ENCODE measurements around the gene HES3.

HES3 gene

GRCh38 chr1:6265151-6265550, 21.2 kb downstream of the HES3 start:
- no peak overlapping the region for H3K4me3 Mint-ChIP-seq
- no peaks in the 10 kb centered on the region for H3K9me3 Mint-ChIP-seq
- H3K36me3 Mint-ChIP-seq (ENCODE audit: insufficient read depth), result no peaks in the 10 kb centered on the region
- ATAC-seq (replicated peaks; ENCODE audit: extremely low read depth, poor library complexity, severe bottlenecking) (no peak), DNase-seq (ENCODE audit: low spot score in 2 of 2) (no peak)
- H3K4me1 Mint-ChIP-seq, result no peaks in the 10 kb centered on the region
- no peak overlapping the region for H3K27ac Mint-ChIP-seq (ENCODE audit: low read depth)
- H3K27me3 Mint-ChIP-seq, result peaks cover 11% of the 10 kb centered on the region

GRCh38 chr1:6266641-6267040, 22.7 kb downstream of the HES3 start:
- no peak overlapping the region for H3K4me3 Mint-ChIP-seq
- H3K27me3 Mint-ChIP-seq, result peaks cover 8% of the 10 kb centered on the region
- H3K27ac Mint-ChIP-seq (ENCODE audit: low read depth), result no peak overlapping the region
- H3K4me1 Mint-ChIP-seq, result no peaks in the 10 kb centered on the region
- ATAC-seq (replicated peaks; ENCODE audit: extremely low read depth, poor library complexity, severe bottlenecking), result no peak
- DNase-seq (ENCODE audit: low spot score in 2 of 2), result no peak
- no peaks in the 10 kb centered on the region for H3K36me3 Mint-ChIP-seq (ENCODE audit: insufficient read depth)
- H3K9me3 Mint-ChIP-seq, result no peaks in the 10 kb centered on the region

- H3K9me3 Mint-ChIP-seq, result no peaks in the 10 kb centered on the region
- no peak overlapping the region for H3K4me3 Mint-ChIP-seq
- H3K27ac Mint-ChIP-seq (ENCODE audit: low read depth), result no peak overlapping the region
- ATAC-seq (replicated peaks; ENCODE audit: extremely low read depth, poor library complexity, severe bottlenecking) (no peak), DNase-seq (ENCODE audit: low spot score in 2 of 2) (no peak)
- no peaks in the 10 kb centered on the region for H3K4me1 Mint-ChIP-seq
- H3K36me3 Mint-ChIP-seq (ENCODE audit: insufficient read depth), result no peaks in the 10 kb centered on the region
- H3K27me3 Mint-ChIP-seq, result no peaks in the 10 kb centered on the region
Measured at GRCh38 chr1:6267686-6268322, 23.8 kb downstream of the HES3 start.

- H3K4me1 Mint-ChIP-seq, result no peaks in the 10 kb centered on the region
- H3K36me3 Mint-ChIP-seq (ENCODE audit: insufficient read depth), result no peaks in the 10 kb centered on the region
- no peak for ATAC-seq (replicated peaks; ENCODE audit: extremely low read depth, poor library complexity, severe bottlenecking)
- H3K4me3 Mint-ChIP-seq, result no peak overlapping the region
- DNase-seq (ENCODE audit: low spot score in 2 of 2), result no peak
- no peaks in the 10 kb centered on the region for H3K27me3 Mint-ChIP-seq
- H3K9me3 Mint-ChIP-seq, result no peaks in the 10 kb centered on the region
- no peak overlapping the region for H3K27ac Mint-ChIP-seq (ENCODE audit: low read depth)
Measured at GRCh38 chr1:6268415-6268814, 24.4 kb downstream of the HES3 start.

GRCh38 chr1:6269296-6269695, 25.3 kb downstream of the HES3 start:
- Mint-ChIP-seq H3K36me3 (ENCODE audit: insufficient read depth) (no peaks in the 10 kb centered on the region), H3K9me3 (no peaks in the 10 kb centered on the region), H3K27ac (ENCODE audit: low read depth) (no peak overlapping the region), H3K4me1 (no peaks in the 10 kb centered on the region), H3K27me3 (no peaks in the 10 kb centered on the region), H3K4me3 (no peak overlapping the region)
- ATAC-seq (replicated peaks; ENCODE audit: extremely low read depth, poor library complexity, severe bottlenecking) (no peak), DNase-seq (ENCODE audit: low spot score in 2 of 2) (no peak)

GRCh38 chr1:6269720-6270400, 25.9 kb downstream of the HES3 start:
- ATAC-seq (replicated peaks; ENCODE audit: extremely low read depth, poor library complexity, severe bottlenecking), result no peak
- no peaks in the 10 kb centered on the region for H3K27me3 Mint-ChIP-seq

GRCh38 chr1:6270401-6270800, 26.4 kb downstream of the HES3 start:
- no peaks in the 10 kb centered on the region for H3K4me1 Mint-ChIP-seq
- no peak for DNase-seq (ENCODE audit: low spot score in 2 of 2)
- no peaks in the 10 kb centered on the region for H3K27me3 Mint-ChIP-seq
- no peak for ATAC-seq (replicated peaks; ENCODE audit: extremely low read depth, poor library complexity, severe bottlenecking)
- no peaks in the 10 kb centered on the region for H3K36me3 Mint-ChIP-seq (ENCODE audit: insufficient read depth)
- no peak overlapping the region for H3K4me3 Mint-ChIP-seq
- H3K27ac Mint-ChIP-seq (ENCODE audit: low read depth), result no peak overlapping the region
- no peaks in the 10 kb centered on the region for H3K9me3 Mint-ChIP-seq

More at GRCh38 chr1:6269720-6270400, 25.9 kb downstream of the HES3 start:
- DNase-seq (ENCODE audit: low spot score in 2 of 2), result no peak
- Mint-ChIP-seq H3K9me3 (no peaks in the 10 kb centered on the region), H3K27ac (ENCODE audit: low read depth) (no peak overlapping the region), H3K4me1 (no peaks in the 10 kb centered on the region), H3K36me3 (ENCODE audit: insufficient read depth) (no peaks in the 10 kb centered on the region), H3K4me3 (no peak overlapping the region)

- H3K4me3 Mint-ChIP-seq, result no peak overlapping the region
Measured at GRCh38 chr1:6271006-6271405, 27.0 kb downstream of the HES3 start.

GRCh38 chr1:6271554-6271953, 27.6 kb downstream of the HES3 start:
- ATAC-seq (replicated peaks; ENCODE audit: extremely low read depth, poor library complexity, severe bottlenecking), result no peak
- Mint-ChIP-seq H3K9me3 (no peaks in the 10 kb centered on the region), H3K4me1 (no peaks in the 10 kb centered on the region), H3K27ac (ENCODE audit: low read depth) (no peak overlapping the region), H3K27me3 (no peaks in the 10 kb centered on the region), H3K36me3 (ENCODE audit: insufficient read depth) (no peaks in the 10 kb centered on the region), H3K4me3 (no peak overlapping the region)
- DNase-seq (ENCODE audit: low spot score in 2 of 2), result no peak

More at GRCh38 chr1:6271006-6271405, 27.0 kb downstream of the HES3 start:
- ATAC-seq (replicated peaks; ENCODE audit: extremely low read depth, poor library complexity, severe bottlenecking) (no peak), DNase-seq (ENCODE audit: low spot score in 2 of 2) (no peak)
- H3K36me3 Mint-ChIP-seq (ENCODE audit: insufficient read depth), result no peaks in the 10 kb centered on the region
- no peaks in the 10 kb centered on the region for H3K9me3 Mint-ChIP-seq
- H3K27me3 Mint-ChIP-seq, result no peaks in the 10 kb centered on the region
- no peaks in the 10 kb centered on the region for H3K4me1 Mint-ChIP-seq
- no peak overlapping the region for H3K27ac Mint-ChIP-seq (ENCODE audit: low read depth)

GRCh38 chr1:6272452-6272851, 28.5 kb downstream of the HES3 start:
- DNase-seq (ENCODE audit: low spot score in 2 of 2), result no peak
- Mint-ChIP-seq H3K9me3 (no peaks in the 10 kb centered on the region), H3K27me3 (no peaks in the 10 kb centered on the region), H3K36me3 (ENCODE audit: insufficient read depth) (peaks cover 2% of the 10 kb centered on the region), H3K4me1 (no peaks in the 10 kb centered on the region), H3K4me3 (no peak overlapping the region), H3K27ac (ENCODE audit: low read depth) (no peak overlapping the region)
- ATAC-seq (replicated peaks; ENCODE audit: extremely low read depth, poor library complexity, severe bottlenecking), result no peak

- Mint-ChIP-seq H3K27ac (ENCODE audit: low read depth) (no peak overlapping the region), H3K9me3 (no peaks in the 10 kb centered on the region), H3K27me3 (no peaks in the 10 kb centered on the region), H3K36me3 (ENCODE audit: insufficient read depth) (peaks cover 2% of the 10 kb centered on the region), H3K4me1 (no peaks in the 10 kb centered on the region), H3K4me3 (no peak overlapping the region)
- no peak for DNase-seq (ENCODE audit: low spot score in 2 of 2)
- ATAC-seq (replicated peaks; ENCODE audit: extremely low read depth, poor library complexity, severe bottlenecking), result no peak
Measured at GRCh38 chr1:6272868-6273267, 28.9 kb downstream of the HES3 start.

GRCh38 chr1:6273380-6273891, 29.5 kb downstream of the HES3 start:
- DNase-seq (ENCODE audit: low spot score in 2 of 2) (no peak), ATAC-seq (replicated peaks; ENCODE audit: extremely low read depth, poor library complexity, severe bottlenecking) (no peak)
- Mint-ChIP-seq H3K27me3 (no peaks in the 10 kb centered on the region), H3K4me1 (no peaks in the 10 kb centered on the region), H3K4me3 (no peak overlapping the region), H3K9me3 (no peaks in the 10 kb centered on the region), H3K27ac (ENCODE audit: low read depth) (no peak overlapping the region), H3K36me3 (ENCODE audit: insufficient read depth) (peaks cover 2% of the 10 kb centered on the region)

- no peak overlapping the region for H3K4me3 Mint-ChIP-seq
- H3K27ac Mint-ChIP-seq (ENCODE audit: low read depth), result no peak overlapping the region
- H3K9me3 Mint-ChIP-seq, result no peaks in the 10 kb centered on the region
- no peak for DNase-seq (ENCODE audit: low spot score in 2 of 2)
- peaks cover 4% of the 10 kb centered on the region for H3K36me3 Mint-ChIP-seq (ENCODE audit: insufficient read depth)
- no peaks in the 10 kb centered on the region for H3K4me1 Mint-ChIP-seq
- no peak for ATAC-seq (replicated peaks; ENCODE audit: extremely low read depth, poor library complexity, severe bottlenecking)
- H3K27me3 Mint-ChIP-seq, result no peaks in the 10 kb centered on the region
Measured at GRCh38 chr1:6274102-6274501, 30.1 kb downstream of the HES3 start.
